Trophoblast cell (in vitro differentiated cells and primary cell): ENCODE data around the gene THAP10.

ENCODE experiments used
- DNase-seq, 2 donors: peaks; one replicate each; pipeline ENCODE4 v3.0.0-alpha.2; 2016
- H2AFZ ChIP-seq: 2 replicates; pipeline ENCODE4 v1.6.1; 2013; ENCODE audit warnings: low read length, moderate library complexity, mild to moderate bottlenecking; ENCODE audit not compliant: insufficient read depth, poor library complexity
- H2AK5ac ChIP-seq: 2 replicates; pipeline ENCODE4 v1.6.1; 2013; ENCODE audit warnings: mild to moderate bottlenecking, low read length
- H2BK120ac ChIP-seq: 2 replicates; pipeline ENCODE4 v1.6.1; 2013; ENCODE audit warnings: low read length, mild to moderate bottlenecking, moderate library complexity; ENCODE audit not compliant: insufficient read depth, poor library complexity
- H2BK12ac ChIP-seq: 2 replicates; pipeline ENCODE4 v1.6.1; 2013; ENCODE audit warnings: mild to moderate bottlenecking, low read length, moderate library complexity
- H2BK5ac ChIP-seq: 2 replicates; pipeline ENCODE4 v1.6.1; 2013; ENCODE audit warnings: low read length, low read depth, moderate library complexity, mild to moderate bottlenecking; ENCODE audit not compliant: poor library complexity
- H3K14ac ChIP-seq: 2 replicates; pipeline ENCODE4 v1.6.1; 2013; ENCODE audit warnings: mild to moderate bottlenecking, low read length
- H3K18ac ChIP-seq: 2 replicates; pipeline ENCODE4 v1.6.1; 2013; ENCODE audit warnings: mild to moderate bottlenecking, low read length
- H3K23ac ChIP-seq: 2 replicates; pipeline ENCODE4 v1.6.1; 2013; ENCODE audit warnings: low read length
- H3K27ac ChIP-seq: 2 replicates; pipeline ENCODE4 v1.5.1; 2013; ENCODE audit warnings: low read depth, mild to moderate bottlenecking, inconsistent platforms, low read length, moderate library complexity
- H3K27me3 ChIP-seq: 2 replicates; pipeline ENCODE4 v1.6.1; 2013; ENCODE audit warnings: inconsistent platforms, mild to moderate bottlenecking, low read length, moderate library complexity; ENCODE audit not compliant: insufficient read depth
- H3K36me3 ChIP-seq, 2 experiments: 1 replicate in 1 of 2; 2 replicates in 1 of 2; pipeline ENCODE4 v1.6.1; 2013; ENCODE audit warnings: low read length in 2 of 2, mild to moderate bottlenecking in 2 of 2, moderate library complexity in 1 of 2; ENCODE audit not compliant: insufficient read depth in 2 of 2, control insufficient read depth in 1 of 2
- H3K4ac ChIP-seq: 2 replicates; pipeline ENCODE4 v1.6.1; 2013; ENCODE audit warnings: low read depth, mild to moderate bottlenecking, low read length, moderate library complexity
- H3K4me1 ChIP-seq, 2 experiments: 1 replicate in 1 of 2; 2 replicates in 1 of 2; pipeline ENCODE4 v1.6.1; 2013; ENCODE audit warnings: low read length in 2 of 2, mild to moderate bottlenecking in 2 of 2, moderate library complexity in 1 of 2; ENCODE audit not compliant: insufficient read depth in 2 of 2, control insufficient read depth in 1 of 2
- H3K4me2 ChIP-seq: 2 replicates; pipeline ENCODE4 v1.6.1; 2013; ENCODE audit warnings: inconsistent platforms, mild to moderate bottlenecking, low read length, moderate library complexity
- H3K4me3 ChIP-seq: 2 replicates; pipeline ENCODE4 v1.5.1; 2013; ENCODE audit warnings: mild to moderate bottlenecking, low read depth, low read length, inconsistent platforms
- H3K79me1 ChIP-seq: one replicate; pipeline ENCODE4 v1.6.1; 2013; ENCODE audit warnings: low read length
- H3K79me2 ChIP-seq: 2 replicates; pipeline ENCODE4 v1.6.1; 2013; ENCODE audit warnings: low read length, mild to moderate bottlenecking; ENCODE audit not compliant: control insufficient read depth, insufficient read depth, poor library complexity
- H3K9ac ChIP-seq: 2 replicates; pipeline ENCODE4 v1.6.1; 2013; ENCODE audit warnings: mild to moderate bottlenecking, low read length
- H3K9me3 ChIP-seq: 2 replicates; pipeline ENCODE4 v1.6.1; 2013; ENCODE audit warnings: low read depth, mild to moderate bottlenecking, control low read depth, inconsistent platforms, low read length; ENCODE audit not compliant: insufficient read depth
- H4K12ac ChIP-seq: 2 replicates; pipeline ENCODE4 v1.6.1; 2013; ENCODE audit warnings: low read depth, mild to moderate bottlenecking, low read length, moderate library complexity
- H4K8ac ChIP-seq: 2 replicates; pipeline ENCODE4 v1.6.1; 2013; ENCODE audit warnings: low read depth, mild to moderate bottlenecking, low read length, moderate library complexity
- H4K91ac ChIP-seq: one replicate; pipeline ENCODE4 v1.6.1; 2013; ENCODE audit warnings: low read depth, mild to moderate bottlenecking, low read length, moderate library complexity
- WGBS: extraction: QIAGEN DNeasy Blood & Tissue Kit; methylation state at CpG from one replicate; pipeline ENCODE4 v1.1.7; 2013; ENCODE audit warnings: missing lambda C conversion rate; ENCODE audit not compliant: insufficient read length, insufficient coverage; ENCODE audit errors: extremely low coverage; 5-methylcytosine and 5-hydroxymethylcytosine counted together

THAP10 gene

DNA sequence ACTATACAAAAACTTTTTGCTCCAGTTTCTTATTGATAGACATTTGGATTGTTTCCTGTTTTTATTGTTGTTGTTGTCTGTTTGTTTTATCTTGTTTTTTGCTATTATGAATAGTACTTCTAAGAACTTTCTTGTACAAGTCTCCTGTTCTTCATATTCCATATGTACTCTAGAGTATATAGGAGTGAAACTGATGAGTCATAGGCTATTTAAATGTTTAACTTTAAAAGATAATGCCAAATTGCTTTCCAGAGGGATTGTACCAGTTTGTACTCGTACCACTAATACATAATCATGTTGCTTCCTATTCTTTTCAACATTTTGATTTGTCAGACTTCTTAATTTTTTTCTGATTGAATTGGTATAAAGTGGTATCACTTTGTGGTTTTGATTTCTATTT lies 20.0 kb upstream of the THAP10 start:
- no peak overlapping the region for H2AFZ ChIP-seq
- WGBS: no CpG with 5 or more reads among the region's 1 CpG
- H2AK5ac ChIP-seq: no peak overlapping the region
- no peak overlapping the region for H3K27ac ChIP-seq
- no peak overlapping the region for H4K12ac ChIP-seq
- no peaks in the 10 kb centered on the region for H3K27me3 ChIP-seq
- no peak overlapping the region for H2BK120ac ChIP-seq
- H3K9ac ChIP-seq: no peak overlapping the region
- no peak for DNase-seq
- H3K14ac ChIP-seq: no peak overlapping the region
- H3K4me1 ChIP-seq: no peaks in the 10 kb centered on the region
- peaks cover 4% of the 10 kb centered on the region for H3K9me3 ChIP-seq
- H3K79me2 ChIP-seq: no peaks in the 10 kb centered on the region
- H2BK12ac ChIP-seq: no peak overlapping the region
- no peak overlapping the region for H3K4ac ChIP-seq
- no peak overlapping the region for H3K4me2 ChIP-seq
- H3K4me3 ChIP-seq: no peak overlapping the region
- no peak overlapping the region for H4K8ac ChIP-seq
- H3K36me3 ChIP-seq: no peaks in the 10 kb centered on the region
- no peak overlapping the region for H3K23ac ChIP-seq
- H3K18ac ChIP-seq: no peak overlapping the region
- no peaks in the 10 kb centered on the region for H3K79me1 ChIP-seq
- no peak overlapping the region for H2BK5ac ChIP-seq
- H4K91ac ChIP-seq: no peak overlapping the region

DNA sequence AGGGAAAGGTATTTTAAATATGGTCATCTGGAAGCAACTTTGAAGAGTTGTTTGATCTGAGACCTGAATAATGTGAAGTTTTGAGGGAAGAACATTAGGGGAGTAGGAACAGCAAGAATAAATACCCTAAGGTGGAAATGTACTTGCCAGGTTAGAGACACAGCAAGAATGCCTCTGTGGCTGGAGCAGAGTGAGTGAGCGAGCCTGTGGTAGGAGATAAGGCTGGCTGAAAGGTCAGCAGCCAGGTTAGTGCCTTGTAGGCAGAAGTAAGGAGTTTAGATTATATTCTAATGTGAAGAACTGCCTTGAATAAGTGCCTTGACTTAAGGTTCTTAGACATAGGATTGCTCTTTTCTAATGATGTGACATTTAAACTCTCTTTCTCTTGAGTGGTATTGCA lies 18.7 kb upstream of the THAP10 start:
- no peak overlapping the region for H2AK5ac ChIP-seq
- H3K4me1 ChIP-seq: no peaks in the 10 kb centered on the region
- H3K79me1 ChIP-seq: no peaks in the 10 kb centered on the region
- H3K4me3 ChIP-seq: no peak overlapping the region
- H2AFZ ChIP-seq: no peak overlapping the region
- no peak overlapping the region for H2BK5ac ChIP-seq
- H3K4ac ChIP-seq: no peak overlapping the region
- no peak overlapping the region for H3K4me2 ChIP-seq
- no peak overlapping the region for H3K23ac ChIP-seq
- no peak overlapping the region for H4K12ac ChIP-seq
- no peak overlapping the region for H3K27ac ChIP-seq
- no peak for DNase-seq
- no peak overlapping the region for H3K18ac ChIP-seq
- no peak overlapping the region for H2BK12ac ChIP-seq
- no peak overlapping the region for H4K8ac ChIP-seq
- H3K79me2 ChIP-seq: no peaks in the 10 kb centered on the region
- H3K27me3 ChIP-seq: no peaks in the 10 kb centered on the region
- H3K9me3 ChIP-seq: peaks cover 6% of the 10 kb centered on the region
- no peak overlapping the region for H2BK120ac ChIP-seq
- H3K36me3 ChIP-seq: no peaks in the 10 kb centered on the region
- H3K9ac ChIP-seq: no peak overlapping the region
- WGBS: no CpG with 5 or more reads among the region's 1 CpG
- no peak overlapping the region for H4K91ac ChIP-seq
- no peak overlapping the region for H3K14ac ChIP-seq

DNA sequence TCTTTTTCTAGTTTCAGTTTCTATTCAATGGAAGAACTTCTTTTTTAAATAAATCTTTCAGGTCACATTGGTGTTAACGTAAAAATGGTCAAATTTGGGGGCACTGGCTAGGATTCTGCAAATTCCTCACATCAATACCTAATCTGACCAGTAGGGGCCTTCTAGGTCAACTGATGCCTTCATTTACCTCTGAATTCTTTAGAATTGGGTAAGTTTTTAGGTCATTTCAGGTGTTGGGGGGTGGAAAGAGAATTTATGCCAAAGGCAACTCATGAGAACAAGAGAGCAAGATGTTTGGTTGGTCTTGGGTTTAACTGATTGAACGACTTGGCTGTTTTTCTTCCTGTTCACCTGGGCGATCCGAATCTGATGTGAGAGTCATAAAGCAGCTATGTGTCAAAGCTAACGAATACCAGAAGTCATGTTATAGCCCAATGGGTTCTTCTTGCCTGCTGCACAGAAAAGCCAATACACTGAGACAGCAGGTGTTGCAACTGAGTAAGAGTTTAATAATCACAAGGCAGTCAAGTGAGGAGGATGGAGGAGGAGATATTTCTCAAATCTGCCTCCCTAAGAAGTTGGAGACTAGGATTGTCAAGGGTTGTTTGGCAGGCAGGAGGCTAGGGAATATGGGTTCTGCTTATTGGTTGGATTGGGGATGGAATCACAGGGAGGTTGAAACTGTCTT lies 15.7 kb upstream of the THAP10 start:
- no peaks in the 10 kb centered on the region for H3K27me3 ChIP-seq
- no peak for DNase-seq
- no CpG with 5 or more reads among the region's 5 CpGs for WGBS

DNA sequence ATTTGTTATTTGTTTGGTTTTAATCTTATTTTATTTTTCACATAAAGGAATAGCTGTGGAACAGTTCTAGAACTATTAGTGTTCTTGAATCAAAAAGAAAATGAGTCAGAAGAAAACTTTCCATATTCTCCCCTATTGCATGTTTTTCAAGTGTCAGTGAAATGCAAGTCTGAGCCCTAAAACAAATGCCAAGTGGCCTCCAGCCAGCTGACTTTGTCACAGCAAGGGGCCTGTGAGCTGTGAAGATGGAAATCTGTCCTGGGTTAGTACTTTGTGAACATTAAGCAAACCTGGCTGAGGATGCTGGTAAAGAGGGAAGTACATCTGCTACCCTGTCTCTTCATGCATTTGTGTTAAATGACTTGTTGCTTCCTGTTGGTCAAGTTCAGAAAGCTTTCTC lies 14.6 kb upstream of the THAP10 start:
- Histone ChIP-seq H4K8ac (no peak overlapping the region), H3K27ac (no peak overlapping the region), H4K12ac (no peak overlapping the region), H3K27me3 (no peaks in the 10 kb centered on the region), H2BK120ac (no peak overlapping the region), H4K91ac (no peak overlapping the region), H3K4me1 (peaks cover 3% of the 10 kb centered on the region in 2 experiments), H2BK12ac (no peak overlapping the region), H3K79me2 (no peaks in the 10 kb centered on the region), H3K4me2 (no peak overlapping the region), H3K18ac (no peak overlapping the region), H2AK5ac (no peak overlapping the region), H3K36me3 (no peaks in the 10 kb centered on the region), H3K4ac (no peak overlapping the region), H3K23ac (no peak overlapping the region), H3K9ac (no peak overlapping the region), H2AFZ (no peak overlapping the region), H3K79me1 (peaks cover 4% of the 10 kb centered on the region), H2BK5ac (no peak overlapping the region), H3K9me3 (peaks cover 6% of the 10 kb centered on the region), H3K4me3 (no peak overlapping the region), H3K14ac (no peak overlapping the region)
- DNase-seq: no peak

More for the DNA sequence above, 15.7 kb upstream of the THAP10 start:
- no peak overlapping the region for H3K18ac ChIP-seq
- no peak overlapping the region for H3K4me3 ChIP-seq
- H2AFZ ChIP-seq: no peak overlapping the region
- H2BK5ac ChIP-seq: no peak overlapping the region
- H4K8ac ChIP-seq: no peak overlapping the region
- H4K91ac ChIP-seq: no peak overlapping the region
- peaks cover 6% of the 10 kb centered on the region for H3K9me3 ChIP-seq
- H3K27ac ChIP-seq: no peak overlapping the region
- H3K79me2 ChIP-seq: no peaks in the 10 kb centered on the region
- no peaks in the 10 kb centered on the region for H3K79me1 ChIP-seq
- H4K12ac ChIP-seq: no peak overlapping the region
- no peak overlapping the region for H2BK12ac ChIP-seq
- no peak overlapping the region for H3K23ac ChIP-seq
- H3K4ac ChIP-seq: no peak overlapping the region
- H3K36me3 ChIP-seq: no peaks in the 10 kb centered on the region
- no peak overlapping the region for H2AK5ac ChIP-seq
- H3K4me1 ChIP-seq: no peaks in the 10 kb centered on the region
- no peak overlapping the region for H2BK120ac ChIP-seq
- H3K14ac ChIP-seq: no peak overlapping the region
- no peak overlapping the region for H3K9ac ChIP-seq
- H3K4me2 ChIP-seq: no peak overlapping the region
